B cell (primary cell): Measurements from ENCODE around the gene ZNF821. TPM values are rescaled to one million over a fixed set of nuclear protein-coding genes. Genes with fewer than 3 reads are reported as not detected.

ENCODE experiments used
- ATAC-seq: fragments of 200-7000 bp; cut with Tn5 transposase; one replicate; pipeline ENCODE4 v1.10.0; 2021; ENCODE audit warnings: low read depth, mild to moderate bottlenecking, moderate number of reproducible peaks, moderate library complexity
- CTCF ChIA-PET: fragments of 350-600 bp; sonication (Branson Sonifier 250); formaldehyde crosslinking; loops from one replicate; lab custom pipeline; 2021; ENCODE audit warnings: antibody characterized with exemption, inconsistent platforms; lab: Charles Lee
- POLR2A ChIA-PET: fragments of 350-600 bp; sonication (Branson Sonifier 250); formaldehyde crosslinking; loops from one replicate; lab custom pipeline; 2021; ENCODE audit warnings: antibody characterized with exemption; lab: Charles Lee
- DNase-seq: peaks from one replicate; pipeline ENCODE4 v3.0.0; 2013
- H2AFZ ChIP-seq: 2 replicates; pipeline ENCODE4 v1.6.1; 2012; ENCODE audit warnings: mild to moderate bottlenecking, low read depth, low read length; ENCODE audit not compliant: insufficient read depth, poor library complexity, severe bottlenecking
- H3K27ac ChIP-seq, 2 donors: 1 replicate in 1 of 2; 2 replicates in 1 of 2; pipeline ENCODE4 v1.5.1; 2012 to 2013; ENCODE audit warnings: low read length in 2 of 2, mild to moderate bottlenecking in 2 of 2, moderate library complexity in 1 of 2
- H3K27me3 ChIP-seq, 4 experiments: fragments of 200-600 bp in 1 of 4; sonication (generic) in 1 of 4; replicated peaks in 1 of 4; 1 replicate in 2 of 4; 2 replicates in 2 of 4; pipeline versions ENCODE4 v1.6.1 to v1.7.0; 2013 to 2016; ENCODE audit warnings: low read length in 3 of 4, mild to moderate bottlenecking in 2 of 4, mixed read lengths in 1 of 4, moderate library complexity in 1 of 4; ENCODE audit not compliant: insufficient read depth in 4 of 4, control insufficient read depth in 3 of 4; ENCODE audit errors: control extremely low read depth in 1 of 4
- H3K36me3 ChIP-seq, 2 experiments: replicated peaks in 1 of 2; 1 replicate in 1 of 2; 2 replicates in 1 of 2; pipeline versions ENCODE4 v1.6.1 to v1.7.1; 2013; ENCODE audit warnings: low read length in 1 of 2; ENCODE audit not compliant: insufficient read depth in 2 of 2, control insufficient read depth in 1 of 2; ENCODE audit errors: control extremely low read depth in 1 of 2, extremely low read depth in 1 of 2
- H3K4me1 ChIP-seq, 2 donors: fragments of 200-600 bp in 1 of 2; sonication (generic) in 1 of 2; 1 replicate in 1 of 2; 2 replicates in 1 of 2; pipeline versions ENCODE4 v1.5.1 to v1.6.1; 2013 to 2017; ENCODE audit warnings: low read length in 2 of 2; ENCODE audit not compliant: control insufficient read depth in 2 of 2, insufficient read depth in 2 of 2
- H3K4me2 ChIP-seq: replicated peaks from 2 replicates; pipeline ENCODE3; 2012; ENCODE audit warnings: mild to moderate bottlenecking, low read depth, low read length; ENCODE audit not compliant: poor library complexity, severe bottlenecking
- H3K4me3 ChIP-seq, 5 experiments: fragments of 200-600 bp in 1 of 5; sonication (generic) in 1 of 5; 1 replicate in 3 of 5; 2 replicates in 2 of 5; pipeline versions ENCODE4 v1.5.1 to v1.7.0; 2011 to 2016; ENCODE audit warnings: low read length in 4 of 5, mild to moderate bottlenecking in 4 of 5, low read depth in 2 of 5, control low read depth in 1 of 5, moderate library complexity in 1 of 5; ENCODE audit not compliant: insufficient read depth in 1 of 5; ENCODE audit errors: control extremely low read depth in 1 of 5, extremely low read depth in 1 of 5
- H3K79me2 ChIP-seq: fragments of 200-600 bp; sonication (generic); one replicate; pipeline ENCODE4 v1.6.0; 2016; ENCODE audit warnings: low read length; ENCODE audit not compliant: control insufficient read depth, insufficient read depth
- H3K9ac ChIP-seq: fragments of 200-600 bp; sonication (generic); 2 replicates; pipeline ENCODE4 v1.6.1; 2017; ENCODE audit warnings: mild to moderate bottlenecking, low read length, moderate library complexity
- H3K9me3 ChIP-seq, 3 donors: one replicate each; pipeline versions ENCODE4 v1.6.1 to v1.7.1; 2013; ENCODE audit warnings: low read length in 2 of 3; ENCODE audit not compliant: control insufficient read depth in 2 of 3, insufficient read depth in 1 of 3; ENCODE audit errors: control extremely low read depth in 1 of 3
- H4K20me1 ChIP-seq: 2 replicates; pipeline ENCODE4 v1.6.0; 2012; ENCODE audit warnings: mild to moderate bottlenecking, low read length; ENCODE audit not compliant: insufficient read depth, control insufficient read depth, poor library complexity, severe bottlenecking
- H3K27ac Mint-ChIP-seq: one replicate; pipeline ENCODE4 v1.8.0; 2021; ENCODE audit warnings: mixed read lengths
- H3K27me3 Mint-ChIP-seq: one replicate; pipeline ENCODE4 v1.8.0; 2021; ENCODE audit warnings: mixed read lengths
- H3K4me1 Mint-ChIP-seq: one replicate; pipeline ENCODE4 v1.8.0; 2021; ENCODE audit warnings: mixed read lengths
- H3K4me3 Mint-ChIP-seq: one replicate; pipeline ENCODE4 v1.8.0; 2021; ENCODE audit warnings: mixed read lengths
- H3K9me3 Mint-ChIP-seq: one replicate; pipeline ENCODE4 v1.8.0; 2022; ENCODE audit warnings: mixed read lengths; ENCODE audit not compliant: insufficient read depth
- CTCF ChIP-seq: fragments of 200-600 bp; IDR thresholded peaks from one replicate; pipeline ENCODE4 v1.8.0; 2022; ENCODE audit warnings: antibody characterized with exemption, mild to moderate bottlenecking
- EZH2 ChIP-seq: IDR thresholded peaks from 2 replicates; pipeline ENCODE4 v1.6.1; 2012; ENCODE audit warnings: borderline replicate concordance, low read depth, mild to moderate bottlenecking, moderate library complexity, low read length; ENCODE audit not compliant: insufficient read depth, poor library complexity, severe bottlenecking
- WGBS: methylation state at CpG from one replicate; pipeline ENCODE4 v1.1.5; 2013; ENCODE audit warnings: missing lambda C conversion rate; ENCODE audit not compliant: insufficient coverage; 5-methylcytosine and 5-hydroxymethylcytosine counted together
- intact Hi-C: fragments of 100-400 bp; cut with micrococcal nuclease; formaldehyde crosslinking; loops from one replicate; pipeline ENCODE4 v1.10.0; 2022
- polyA plus RNA-seq: library from polyadenylated mRNA; depleted of rRNA; stranded (reverse); fragments of >200 nt; gene quantifications from 2 replicates; pipeline ENCODE4 v1.2.3, GENCODE V29; 2012
- total RNA-seq, 2 donors: library from RNA; stranded (reverse); fragments of 120-200 nt in 1 of 2; gene quantifications; 1 replicate in 1 of 2; 2 replicates in 1 of 2; pipeline versions ENCODE4 v1.2.3 to v1.2.4, GENCODE V29; 2013 to 2022

Gene ZNF821
- total and polyA plus RNA-seq, 2 donors (not counting 1 experiment from before 2014, with no cell fraction given) = 35.6 to 35.8 TPM

- no peak overlapping the region for H2AFZ ChIP-seq
- ChIA-PET POLR2A (interaction anchor here (0.7 to 3.7 kb wide), 3 partner anchors 36 to 350 kb away, joined by 3 to 31 read pairs (median 4); partner anchors contain the start of gene AP1G1), CTCF (interaction anchor here (0.8 to 8.1 kb wide), 3 partner anchors 13 to 88 kb away, joined by 6 to 69 read pairs (median 7); partner anchors contain the start of genes AP1G1 and ZNF821)
- H3K4me3 Mint-ChIP-seq = peak overlapping the region; percentile 82
- peaks cover 42% of the 10 kb centered on the region for H4K20me1 ChIP-seq
- WGBS = 30% methylated on average over 2 of the region's 15 CpGs
- peak; percentile 25 for DNase-seq
- peak overlapping the region; percentile 86 for H3K27ac Mint-ChIP-seq
- no peaks in the 10 kb centered on the region for H3K27me3 ChIP-seq
- H3K79me2 ChIP-seq = peaks cover 81% of the 10 kb centered on the region
- peak overlapping the region; percentile 90 for H3K4me2 ChIP-seq
- H3K4me3 ChIP-seq = peak overlapping the region; percentile 85 to 100 (median 99)
- ATAC-seq = no peak
- H3K9me3 Mint-ChIP-seq = no peaks in the 10 kb centered on the region
- H3K27me3 Mint-ChIP-seq = no peaks in the 10 kb centered on the region
- H3K9me3 ChIP-seq = no peaks in the 10 kb centered on the region
- H3K36me3 ChIP-seq = no peaks in the 10 kb centered on the region
- TF ChIP-seq EZH2 = no peak
- no peak for TF ChIP-seq CTCF
- H3K4me1 Mint-ChIP-seq = peaks cover 34% of the 10 kb centered on the region
- peaks cover 21 to 45% of the 10 kb centered on the region in 2 donors for H3K4me1 ChIP-seq
- H3K9ac ChIP-seq = peak overlapping the region; percentile 96
- H3K27ac ChIP-seq = peak overlapping the region; percentile 83 to 88
- intact Hi-C loops = loop anchor here (5.0 kb wide), 3 partner anchors 65 to 335 kb away; partner anchors contain the start of genes DHX38 and TXNL4B
These were observed 12.9 kb upstream of the ZNF821 start for GRCh38 chr16:71896764-71897368.
